Stimulated activated CD4-positive, alpha-beta T cell treated with anti-CD3 and anti-CD28 coated beads, Interleukin-4, amount 100 ng/mL, for 48 hours (primary cell): ENCODE data around the gene TSPAN17.
"Not testable (repeated sequence)": the region's sequence is repeated elsewhere in the genome, so short reads cannot be mapped to it uniquely, and the experiment has no call there.

ENCODE experiments used
- DNase-seq, 2 donors: peaks; one replicate each; pipeline ENCODE4 v3.0.0-alpha.2; 2020; ENCODE audit warnings: low read depth in 2 of 2

Gene TSPAN17, protein sequence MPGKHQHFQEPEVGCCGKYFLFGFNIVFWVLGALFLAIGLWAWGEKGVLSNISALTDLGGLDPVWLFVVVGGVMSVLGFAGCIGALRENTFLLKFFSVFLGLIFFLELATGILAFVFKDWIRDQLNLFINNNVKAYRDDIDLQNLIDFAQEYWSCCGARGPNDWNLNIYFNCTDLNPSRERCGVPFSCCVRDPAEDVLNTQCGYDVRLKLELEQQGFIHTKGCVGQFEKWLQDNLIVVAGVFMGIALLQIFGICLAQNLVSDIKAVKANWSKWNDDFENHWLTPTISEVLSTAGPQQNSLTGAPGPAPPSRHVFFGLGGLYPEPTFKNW

DNA sequence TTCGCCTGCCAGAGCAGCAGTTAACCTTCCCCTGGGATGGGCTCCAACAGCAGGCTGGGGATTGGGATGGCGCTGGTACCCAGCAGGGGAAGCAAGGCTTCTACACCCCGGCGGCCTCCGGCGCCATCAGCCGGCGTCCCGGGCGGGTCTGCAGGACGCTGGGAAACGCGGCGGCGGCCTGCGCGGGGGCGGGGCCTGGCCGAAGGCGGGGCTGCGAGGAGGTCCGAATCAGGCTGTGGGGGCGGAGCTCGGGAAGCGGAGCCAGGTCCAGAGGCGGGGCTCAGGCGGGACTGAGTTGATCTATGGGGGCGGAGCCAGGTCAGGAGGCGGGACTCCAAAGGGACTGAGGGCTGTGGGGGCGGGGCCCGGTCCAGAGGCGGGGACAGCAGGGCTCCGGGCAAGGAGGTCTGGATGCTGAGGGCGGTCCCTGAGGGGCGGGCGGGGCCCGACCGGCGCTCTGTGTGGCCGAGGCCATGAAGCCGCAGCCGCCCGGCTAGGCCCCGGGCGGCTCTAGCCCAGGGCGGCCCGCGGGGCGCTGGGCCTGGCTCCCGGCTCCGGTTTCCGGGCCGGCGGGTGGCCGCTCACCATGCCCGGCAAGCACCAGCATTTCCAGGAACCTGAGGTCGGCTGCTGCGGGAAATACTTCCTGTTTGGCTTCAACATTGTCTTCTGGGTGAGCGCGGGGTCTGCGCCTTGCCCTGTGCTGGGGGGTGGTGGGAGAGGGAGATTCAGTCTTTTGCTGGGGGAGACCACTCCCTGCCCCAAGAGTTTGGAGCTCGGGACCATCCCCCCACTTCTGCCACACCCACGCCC, at the start of gene TSPAN17:
Gene TSPAN17, plus strand, starts transcription at position 455 of the 813 bp plus-strand sequence. Its CDS starts 132 bp downstream, at position 587.
- peak; percentile 100 for DNase-seq

DNA sequence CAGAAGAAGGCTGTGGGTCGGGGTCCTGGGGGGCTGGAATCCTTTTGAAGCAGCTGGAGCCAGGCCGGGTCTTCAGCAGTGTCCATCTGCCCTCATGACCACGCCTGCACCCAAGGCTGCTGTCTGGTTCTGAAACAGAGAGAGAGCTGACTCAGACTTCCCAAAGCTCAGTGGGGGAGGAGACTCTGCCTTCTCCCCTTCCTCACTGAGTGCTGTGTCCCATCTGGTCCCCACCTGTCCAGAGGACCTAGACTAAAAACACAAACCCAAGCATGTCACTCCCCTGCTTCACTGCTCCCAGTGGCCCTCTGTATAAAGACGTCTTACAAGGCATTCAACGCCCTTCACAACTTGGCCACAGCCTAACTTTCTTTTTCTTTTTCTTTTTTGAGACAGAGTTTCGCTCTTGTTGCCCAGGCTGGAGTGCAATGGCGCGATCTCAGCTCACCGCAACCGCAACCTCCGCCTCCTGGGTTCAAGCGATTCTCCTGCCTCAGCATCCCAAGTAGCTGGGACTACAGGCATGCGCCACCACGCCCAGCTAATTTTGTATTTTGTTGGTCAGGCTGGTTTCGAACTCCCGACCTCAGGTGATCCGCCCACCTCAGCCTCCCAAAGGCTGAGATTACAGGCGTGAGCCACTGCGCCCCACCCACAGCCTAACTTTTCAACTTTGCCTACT, 47.4 kb upstream of the TSPAN17 start:
- not testable (repeated sequence) for DNase-seq

DNA sequence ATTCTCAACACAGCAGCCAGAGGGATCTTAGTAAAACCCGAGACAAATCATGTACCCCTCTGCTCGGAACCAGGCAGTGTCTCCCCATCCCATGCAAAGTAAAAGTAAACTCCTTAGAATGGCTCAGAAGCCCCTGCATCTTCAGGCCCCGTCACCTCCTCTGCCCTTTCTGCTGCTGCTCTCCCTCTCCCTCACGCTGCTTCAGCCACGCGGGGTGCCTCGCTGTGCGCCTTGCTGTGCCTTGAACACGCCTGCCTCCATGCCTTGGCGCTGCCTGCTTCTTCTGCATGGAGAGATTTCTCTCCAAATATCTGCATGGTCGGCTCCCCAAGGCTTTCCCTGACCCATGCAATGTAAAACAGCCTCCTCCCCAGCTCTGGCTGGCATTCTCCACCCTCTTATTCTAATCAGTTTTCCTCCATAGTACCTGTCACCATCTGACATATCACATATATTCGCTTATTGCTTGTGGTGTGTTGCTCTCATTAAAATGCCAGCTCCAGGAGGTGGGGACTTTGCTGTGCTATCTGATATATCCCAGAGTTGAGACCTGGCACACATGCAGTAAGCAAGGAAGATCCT, 45.3 kb upstream of the TSPAN17 start:
- no peak for DNase-seq

DNA sequence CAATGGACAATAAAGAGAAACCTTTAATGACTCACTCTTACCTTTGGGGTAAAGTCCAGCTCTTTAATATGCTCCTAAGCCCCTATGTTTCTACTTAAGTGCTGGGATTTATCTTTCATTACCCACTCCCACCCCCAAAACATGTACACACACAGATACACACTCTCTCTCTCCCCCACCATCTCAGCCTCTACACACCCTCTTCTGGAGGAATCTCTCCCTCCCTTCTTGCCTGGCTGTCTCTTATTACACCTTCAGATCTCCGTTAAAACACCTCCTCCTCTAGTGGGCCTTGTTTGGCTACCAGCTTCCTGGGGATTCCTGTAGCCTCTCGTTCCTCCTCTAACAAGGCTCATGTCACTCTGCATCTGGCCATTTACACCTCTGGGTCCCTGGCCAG, 44.2 kb upstream of the TSPAN17 start:
- DNase-seq: no peak

DNA sequence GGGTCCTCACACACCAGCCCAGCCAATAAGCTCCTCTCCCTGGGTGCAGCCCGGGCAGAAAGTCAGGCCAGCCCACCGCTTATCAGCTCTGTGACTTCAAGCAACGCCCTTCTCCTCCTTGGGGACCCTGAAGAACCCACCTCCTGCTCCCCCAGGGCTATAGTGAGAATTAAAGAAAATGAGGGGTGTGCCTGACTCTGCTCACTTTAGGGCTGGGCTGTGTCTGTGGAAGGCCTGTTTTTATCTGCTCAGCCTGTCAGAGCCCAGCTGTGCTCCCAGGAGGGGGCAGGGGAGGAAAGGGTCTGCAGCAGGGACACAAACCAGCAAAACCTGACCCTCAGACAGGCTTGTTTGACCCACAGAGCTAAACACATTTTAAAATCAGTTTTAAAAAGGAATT, 41.3 kb upstream of the TSPAN17 start:
- DNase-seq: no peak

DNA sequence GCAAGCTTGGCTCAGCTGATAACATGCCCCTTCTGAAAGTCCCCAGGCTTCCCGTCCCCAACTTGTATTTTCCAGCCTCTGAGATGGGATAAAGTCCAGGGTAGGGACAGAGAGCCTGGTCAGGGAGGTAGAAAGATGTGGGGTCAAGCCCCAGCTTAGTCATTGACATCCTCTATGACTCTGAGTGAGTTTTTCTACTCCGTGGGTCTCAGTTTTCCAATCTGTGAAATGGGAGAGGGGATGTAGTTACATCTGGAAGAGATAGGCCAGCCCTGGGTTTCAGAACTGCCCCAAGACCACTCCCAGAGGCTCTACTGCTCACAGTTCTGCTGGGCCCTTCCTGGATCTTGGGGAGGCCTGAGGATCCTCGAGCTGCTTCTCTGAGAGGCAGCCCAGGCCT, 40.4 kb upstream of the TSPAN17 start:
- DNase-seq: no peak

DNA sequence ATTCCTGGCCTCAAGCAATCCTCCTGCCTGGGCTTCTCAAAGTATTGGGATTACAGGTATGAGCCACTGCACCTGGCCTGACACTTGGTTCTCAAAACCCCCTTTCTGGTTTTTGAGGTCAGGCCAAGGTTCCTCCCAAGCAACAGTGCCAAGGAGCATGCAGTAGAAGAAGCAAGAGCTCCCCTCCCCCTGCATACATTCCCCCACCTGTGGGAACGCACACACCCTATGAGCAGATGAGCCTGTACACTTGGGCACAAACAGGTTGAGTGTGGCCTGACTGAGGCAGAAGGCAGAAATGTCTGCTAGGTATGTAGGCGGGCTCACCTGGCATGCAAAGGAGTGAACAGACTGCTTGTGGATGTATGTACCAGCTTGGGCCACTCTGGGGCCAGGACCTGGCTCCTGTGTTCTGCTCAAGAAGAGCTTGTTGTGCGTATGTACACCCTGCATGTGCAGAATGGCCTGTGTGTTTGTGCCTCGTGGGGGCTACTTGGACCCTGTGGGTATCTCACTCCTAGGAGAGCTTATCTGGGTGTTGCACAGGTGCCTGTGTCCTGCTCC, 39.1 kb upstream of the TSPAN17 start:
- DNase-seq: no peak

DNA sequence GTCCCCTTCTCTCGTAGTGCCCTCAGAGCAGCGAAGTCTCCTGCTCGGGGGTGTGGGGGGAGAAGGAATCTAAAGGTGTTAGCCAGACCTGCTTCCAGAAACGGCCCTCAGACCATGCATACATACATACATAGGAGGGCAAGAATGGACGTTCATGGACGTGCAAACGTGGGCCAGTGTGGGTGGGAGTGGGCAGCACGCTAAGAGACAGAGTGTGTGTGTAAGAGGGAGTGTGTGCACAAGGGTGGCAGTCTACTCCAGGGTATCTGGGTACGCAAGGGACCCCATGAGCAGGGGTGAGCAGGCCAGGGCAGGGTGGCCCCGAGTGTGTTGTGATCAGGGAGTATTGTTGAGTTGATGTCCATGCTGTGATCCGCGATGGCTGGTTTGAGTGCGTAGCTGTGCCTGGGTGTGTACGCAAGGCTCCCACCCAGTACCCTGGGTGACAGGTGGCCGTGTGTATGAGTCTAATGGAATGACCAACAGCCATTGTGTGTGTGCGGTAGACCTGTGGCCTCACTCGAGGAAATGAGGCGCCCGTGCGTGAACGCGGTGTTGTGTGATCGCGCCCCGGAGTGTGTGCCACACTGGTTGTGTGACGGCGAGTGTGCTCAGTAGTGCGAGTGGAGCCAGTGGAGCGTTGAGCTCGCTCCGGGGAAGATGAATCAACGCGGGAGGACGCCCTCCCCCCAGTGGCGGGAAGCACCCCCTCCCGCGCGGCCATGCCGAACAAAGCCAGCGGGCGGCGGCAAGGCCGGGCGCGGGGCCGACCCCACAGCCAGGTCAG, 38.2 kb upstream of the TSPAN17 start:
- DNase-seq: no peak

DNA sequence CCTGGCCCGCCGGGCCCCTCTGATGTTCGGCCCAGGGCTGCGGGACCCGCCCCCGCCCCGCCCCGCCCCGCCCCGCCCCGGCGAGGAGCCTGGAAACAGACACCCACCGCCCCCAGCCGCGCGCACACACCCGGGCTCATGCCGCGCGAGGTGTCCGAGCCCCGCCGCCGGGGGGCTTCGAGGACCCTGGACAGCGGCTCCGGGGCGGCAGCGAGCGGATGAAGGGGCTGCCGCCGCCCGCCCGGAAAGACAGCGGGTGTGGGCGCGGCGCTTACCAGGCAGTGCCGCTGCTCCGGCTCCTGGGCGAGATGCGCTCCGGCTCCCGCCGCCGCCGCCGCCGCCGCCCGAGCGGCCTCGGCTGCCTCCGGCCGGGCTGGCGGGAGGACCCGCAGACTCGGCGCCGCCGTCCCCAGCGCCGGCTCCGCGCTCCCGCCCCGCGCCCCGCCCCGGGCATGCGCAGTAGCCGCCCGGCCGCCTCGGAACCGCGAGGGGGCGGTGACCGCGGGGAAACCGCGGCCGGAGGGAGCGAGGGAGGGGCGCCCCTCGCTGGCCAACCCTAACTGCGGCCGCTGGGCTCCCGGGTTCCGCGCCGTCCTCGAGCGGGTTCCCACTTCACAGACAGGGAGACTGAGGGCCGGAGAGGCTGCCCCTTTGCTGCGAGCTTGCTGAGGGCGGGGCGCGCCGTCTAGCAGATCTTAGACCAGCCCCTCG, 37.4 kb upstream of the TSPAN17 start, which contains the start of gene GPRIN1:
Gene GPRIN1, minus strand, starts transcription at position 433 of the 711 bp plus-strand sequence. CDS start 10,322 bp downstream, outside the sequence.
- peak; percentile 49 to 55 for DNase-seq

DNA sequence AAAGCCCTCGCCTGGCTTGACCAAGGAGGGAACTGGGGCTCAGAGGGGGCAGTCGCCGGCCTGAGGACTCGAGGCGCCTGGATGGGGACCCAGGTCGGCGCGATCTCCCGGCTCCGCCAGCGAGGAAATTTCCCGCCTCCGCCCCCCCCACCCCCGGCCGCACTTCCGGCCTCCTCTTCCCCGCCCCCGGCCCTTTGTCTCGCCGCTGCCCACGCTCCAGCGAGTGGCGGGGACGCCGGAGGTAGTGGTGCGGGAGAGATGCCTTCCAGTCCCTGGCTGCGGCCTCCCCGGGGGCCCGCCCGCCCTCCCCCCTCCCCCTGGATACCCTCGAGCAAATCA, 36.9 kb upstream of the TSPAN17 start:
- DNase-seq: no peak

DNA sequence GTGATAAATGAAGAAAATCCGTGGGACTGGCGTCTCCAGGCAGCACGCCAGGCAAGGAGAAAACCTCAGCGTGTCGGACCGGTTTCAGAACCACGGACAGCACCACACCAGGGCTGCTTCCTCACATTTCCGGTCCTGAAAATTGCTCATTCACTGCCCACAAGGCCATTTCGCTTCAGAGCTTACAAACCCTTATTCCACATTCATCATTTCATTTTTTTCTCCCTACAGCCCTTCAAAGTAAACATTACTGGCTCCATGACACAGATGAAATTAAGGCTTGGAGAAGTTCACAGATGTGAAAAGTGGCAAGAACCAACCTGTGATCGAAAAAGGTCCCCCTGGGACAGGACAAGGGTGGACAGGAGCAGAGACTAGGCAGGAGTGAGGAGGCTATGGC, 35.8 kb upstream of the TSPAN17 start:
- DNase-seq: peak in 1 of 2 donors; percentile 50

DNA sequence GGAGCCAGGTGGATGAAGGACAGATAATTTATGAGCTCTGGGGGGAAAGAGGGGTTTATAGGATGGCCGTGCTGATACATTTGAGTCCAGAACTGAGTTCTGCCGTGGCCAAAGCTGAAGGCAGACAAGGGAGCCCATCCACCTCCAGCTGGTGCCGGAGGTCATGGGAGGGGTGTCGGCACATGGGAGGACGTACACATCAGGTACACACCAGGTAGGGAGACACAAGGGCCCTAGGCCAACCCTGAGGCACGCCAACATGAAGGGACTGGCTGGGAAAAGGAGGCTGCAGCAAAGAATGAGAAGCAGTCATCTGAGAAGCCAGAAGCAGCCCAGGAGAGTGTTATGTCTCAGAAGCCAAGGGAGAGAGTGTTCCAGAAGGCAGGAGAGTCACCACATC, 35.3 kb upstream of the TSPAN17 start:
- DNase-seq: no peak

DNA sequence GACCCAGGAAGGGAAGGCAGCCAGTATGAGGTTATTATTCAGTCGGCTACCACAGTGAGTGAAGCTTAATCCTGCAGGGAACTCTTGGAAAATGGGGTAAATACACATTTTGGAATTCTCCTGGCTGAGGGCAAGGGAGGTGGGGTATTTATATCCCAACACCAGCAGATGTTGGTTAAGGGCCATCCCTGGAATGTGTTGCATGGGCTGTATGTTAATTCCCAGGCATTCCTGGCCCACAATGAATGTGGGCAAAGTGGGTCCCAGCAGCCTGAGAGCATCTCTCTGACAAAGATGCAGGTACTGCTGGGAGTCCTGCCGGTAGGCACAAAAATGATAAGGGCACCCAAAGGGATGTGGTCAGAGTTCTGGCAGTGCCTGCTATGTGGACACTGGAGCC, 34.4 kb upstream of the TSPAN17 start:
- DNase-seq: no peak

DNA sequence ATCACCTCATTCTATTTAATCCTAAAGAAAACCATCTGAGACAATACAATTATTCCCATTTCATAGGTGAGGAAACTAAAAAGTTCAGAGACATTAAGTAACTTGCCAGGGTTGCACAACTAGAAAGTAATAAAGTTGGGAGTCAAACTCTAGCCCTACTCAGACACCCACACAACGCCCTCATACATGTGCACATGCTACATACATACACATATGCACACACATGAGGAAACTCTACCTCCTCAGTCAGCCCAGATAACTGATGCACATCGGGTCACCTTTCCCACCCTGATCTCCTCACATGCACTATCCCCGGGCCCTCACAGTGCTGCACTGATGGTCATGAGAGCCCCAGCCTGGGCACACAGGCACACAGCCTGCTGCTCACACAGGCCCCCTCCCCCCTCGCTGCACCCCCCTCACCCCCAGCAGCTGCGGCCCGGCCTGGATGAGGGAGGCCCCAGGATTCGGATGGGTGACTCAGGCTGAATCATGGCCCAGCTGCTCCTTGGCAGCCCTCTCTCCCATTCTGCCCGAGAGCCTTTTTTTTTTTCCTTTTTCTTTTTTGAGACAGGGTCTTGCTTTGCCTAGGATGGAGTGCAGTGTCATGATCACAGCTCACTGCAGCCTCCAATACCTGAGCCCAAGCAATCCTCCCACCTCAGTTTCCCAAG, 32.3 kb upstream of the TSPAN17 start:
- no peak for DNase-seq

DNA sequence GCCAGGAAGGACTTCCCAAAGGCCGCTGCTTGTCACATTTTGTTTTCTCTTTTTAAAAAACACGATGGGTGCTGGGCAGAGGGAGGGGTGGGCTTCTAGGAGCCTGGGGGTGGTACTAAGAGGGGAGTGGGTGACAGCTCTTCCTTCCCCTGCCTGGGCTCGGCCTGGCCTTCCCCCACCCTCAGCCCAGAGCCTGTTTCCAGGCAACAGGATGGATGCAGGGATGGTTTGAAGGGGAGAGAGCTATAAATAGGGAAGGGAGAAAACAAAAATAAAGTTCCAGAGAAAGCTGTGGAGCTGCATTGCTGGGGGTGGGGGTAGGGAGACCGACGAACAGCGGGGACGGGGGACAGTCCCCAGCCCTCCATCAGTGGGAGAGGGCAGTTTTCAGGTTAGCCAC, 30.8 kb upstream of the TSPAN17 start:
- no peak for DNase-seq

DNA sequence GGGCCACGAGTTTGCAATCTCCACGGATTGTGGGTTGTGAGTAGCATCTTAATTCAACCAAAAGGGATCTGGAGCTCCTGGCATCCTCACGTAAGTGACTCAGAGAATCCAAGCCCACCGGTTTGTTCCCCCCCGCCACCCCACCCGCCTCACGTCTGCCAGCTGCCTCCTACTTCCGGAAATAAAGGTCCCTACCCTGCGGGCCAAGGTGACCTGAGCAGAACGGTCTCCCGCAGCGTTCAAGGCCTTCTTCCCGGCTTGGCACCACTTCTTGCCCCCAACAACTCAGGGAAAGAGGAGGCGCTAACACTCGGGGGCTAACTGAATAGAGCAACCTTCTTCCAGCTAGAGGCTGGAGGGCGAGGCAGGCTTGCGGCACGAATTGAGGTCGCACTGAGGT, 28.5 kb upstream of the TSPAN17 start:
- DNase-seq: no peak

DNA sequence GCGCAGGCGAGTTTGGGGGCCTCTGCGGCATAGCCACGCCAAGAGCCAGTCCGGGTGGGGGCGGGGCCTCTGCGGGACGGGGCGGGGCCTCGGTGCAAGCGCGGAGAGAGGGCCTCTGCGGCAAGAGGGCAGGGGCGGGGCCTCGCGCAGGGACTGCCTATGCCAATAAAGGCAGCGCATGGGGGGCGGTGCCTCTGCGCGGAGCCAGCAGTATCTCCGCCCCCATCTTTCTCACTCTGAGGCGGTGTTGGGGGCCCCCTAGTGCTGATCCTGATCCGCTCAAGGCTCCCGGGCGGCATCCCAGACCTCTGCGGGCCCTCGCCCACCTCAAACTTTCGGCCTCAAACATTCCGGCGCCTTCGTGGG, 28.1 kb upstream of the TSPAN17 start:
- DNase-seq: peak; percentile 81 to 86

DNA sequence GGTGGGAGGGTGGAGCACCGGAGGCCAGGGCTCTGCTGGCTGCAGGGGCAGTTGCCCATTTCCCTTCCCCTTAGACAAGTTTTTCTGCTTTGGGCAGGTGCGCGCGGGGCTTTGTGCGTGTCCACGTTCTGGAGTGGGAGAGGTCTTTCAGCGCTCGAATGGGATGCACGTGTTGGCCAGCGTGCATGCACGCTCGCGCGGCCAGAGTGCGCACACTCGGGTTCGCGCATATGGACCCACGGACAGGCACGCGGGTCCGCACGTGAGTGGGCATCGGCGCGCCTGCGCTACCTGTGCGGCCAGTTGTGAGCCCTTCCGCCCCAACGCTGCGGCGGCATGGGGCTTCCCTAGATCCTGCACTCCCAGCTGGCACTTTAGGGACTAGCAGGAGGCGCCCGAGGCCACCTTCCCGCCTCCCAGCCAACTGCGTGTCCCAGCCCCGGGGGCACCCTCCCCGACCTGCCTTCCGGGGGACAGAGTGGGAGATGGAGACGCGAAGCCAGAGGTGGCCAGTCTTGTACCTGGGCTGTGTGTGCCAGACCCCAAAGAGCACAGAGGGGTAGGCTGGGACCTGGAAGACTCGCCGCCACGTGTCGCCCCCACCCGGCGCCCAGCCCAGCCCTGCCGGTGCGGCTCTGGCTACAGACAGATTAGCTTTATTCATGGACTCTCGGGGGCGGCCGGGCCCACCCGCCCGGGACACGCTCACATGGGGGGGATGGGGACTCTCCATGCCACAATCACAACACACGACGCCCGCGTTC, 27.5 kb upstream of the TSPAN17 start:
- no peak for DNase-seq

DNA sequence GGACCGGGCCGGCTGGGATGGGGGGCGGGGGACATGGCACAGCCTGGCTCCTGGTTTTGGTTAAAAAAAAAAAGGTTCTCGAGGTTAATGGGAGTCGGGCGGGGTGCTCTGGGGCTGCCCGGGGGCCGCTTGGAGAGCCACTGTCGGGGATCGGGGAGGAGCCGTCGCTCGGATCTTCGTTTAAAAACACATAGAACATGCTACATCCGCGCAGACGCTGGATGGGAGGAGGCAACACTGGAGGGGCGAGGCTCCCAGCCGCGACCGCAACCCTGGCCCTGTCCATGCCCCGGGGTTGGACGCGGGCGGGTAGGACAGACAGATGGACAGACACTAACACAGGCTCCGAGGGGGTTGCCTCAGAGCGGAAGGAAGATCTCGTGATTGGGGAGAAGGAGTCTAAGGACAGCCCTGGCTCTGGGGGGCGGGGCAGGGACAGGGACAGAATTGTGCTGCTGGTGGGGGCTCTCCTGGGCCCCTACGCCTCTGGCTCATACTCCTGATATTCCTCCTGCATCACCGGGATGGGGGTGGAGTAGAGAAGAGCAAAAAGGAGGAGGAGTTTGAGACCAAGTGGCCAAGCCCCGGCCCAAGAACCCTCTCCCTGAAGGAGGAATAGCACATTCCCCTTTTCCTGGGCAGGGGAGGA, 26.8 kb upstream of the TSPAN17 start:
- DNase-seq: no peak
